ENCODE results near the gene PLSCR4.

The PLSCR4 gene

GRCh38 chr3:146189519-146190173 is 61.3 kb downstream of the PLSCR4 start:
- DNase-seq: peak; percentile 50 to 66 (median 55)

GRCh38 chr3:146187334-146187950 is 63.5 kb downstream of the PLSCR4 start:
- peak; percentile 28 to 46 (median 30) for DNase-seq

DNA sequence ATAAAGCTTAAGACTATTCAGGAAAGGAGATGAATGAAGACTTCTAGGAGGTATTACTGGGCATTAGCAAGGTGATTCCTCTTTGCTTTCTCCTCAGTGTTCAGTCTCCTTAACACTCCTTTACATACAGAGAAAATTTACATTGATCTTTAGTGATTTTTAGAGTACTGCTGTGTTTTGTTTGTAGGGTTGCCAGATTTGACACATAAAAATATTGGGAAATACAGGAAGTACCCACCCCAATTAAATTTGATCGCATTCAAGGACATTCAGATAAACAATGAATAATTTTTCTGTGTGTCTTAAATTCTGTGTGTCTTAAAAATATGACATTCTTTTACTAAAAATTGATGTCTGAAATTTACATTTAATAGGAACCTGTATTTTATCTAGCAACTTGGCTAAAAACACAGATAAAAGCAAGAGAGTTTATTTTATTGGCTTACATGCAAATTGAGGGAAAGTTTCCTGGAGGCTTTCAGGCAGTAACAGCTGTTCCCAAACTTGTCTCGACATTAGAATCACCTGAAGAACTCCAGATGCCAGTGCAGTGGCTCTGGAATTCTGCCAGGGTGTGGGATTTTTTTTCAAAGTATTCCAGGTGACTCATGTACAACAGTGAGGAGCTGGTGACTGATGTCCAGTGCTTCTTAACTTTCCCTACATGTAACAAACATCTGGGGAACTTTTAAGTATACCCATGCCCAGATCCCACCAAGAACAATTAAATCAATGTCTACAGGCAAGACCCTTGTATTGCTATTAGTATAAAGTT is 66.5 kb downstream of the PLSCR4 start:
- no peak for DNase-seq

- no peak for DNase-seq
These were observed 69.7 kb downstream of the PLSCR4 start for GRCh38 chr3:146181216-146181615.

DNA sequence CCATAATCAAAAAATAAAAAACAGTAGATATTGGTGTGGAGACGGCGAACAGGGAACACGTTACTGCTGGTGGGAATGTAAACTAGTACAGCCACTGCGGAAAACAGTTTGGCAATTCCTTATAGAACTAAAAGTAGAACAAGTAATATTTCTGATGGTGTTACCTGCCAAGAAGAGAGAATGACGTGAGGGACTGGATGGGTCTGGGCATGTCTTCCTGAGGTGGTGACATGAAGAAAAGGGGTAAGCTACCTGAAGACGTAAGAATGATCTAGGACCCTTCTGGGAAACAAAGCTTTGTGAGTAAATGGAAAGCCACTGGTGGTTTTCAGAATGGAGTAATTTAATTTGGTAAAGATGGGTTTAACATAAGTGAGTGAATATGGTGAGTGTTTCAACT is 70.5 kb downstream of the PLSCR4 start:
- no peak for DNase-seq

DNA sequence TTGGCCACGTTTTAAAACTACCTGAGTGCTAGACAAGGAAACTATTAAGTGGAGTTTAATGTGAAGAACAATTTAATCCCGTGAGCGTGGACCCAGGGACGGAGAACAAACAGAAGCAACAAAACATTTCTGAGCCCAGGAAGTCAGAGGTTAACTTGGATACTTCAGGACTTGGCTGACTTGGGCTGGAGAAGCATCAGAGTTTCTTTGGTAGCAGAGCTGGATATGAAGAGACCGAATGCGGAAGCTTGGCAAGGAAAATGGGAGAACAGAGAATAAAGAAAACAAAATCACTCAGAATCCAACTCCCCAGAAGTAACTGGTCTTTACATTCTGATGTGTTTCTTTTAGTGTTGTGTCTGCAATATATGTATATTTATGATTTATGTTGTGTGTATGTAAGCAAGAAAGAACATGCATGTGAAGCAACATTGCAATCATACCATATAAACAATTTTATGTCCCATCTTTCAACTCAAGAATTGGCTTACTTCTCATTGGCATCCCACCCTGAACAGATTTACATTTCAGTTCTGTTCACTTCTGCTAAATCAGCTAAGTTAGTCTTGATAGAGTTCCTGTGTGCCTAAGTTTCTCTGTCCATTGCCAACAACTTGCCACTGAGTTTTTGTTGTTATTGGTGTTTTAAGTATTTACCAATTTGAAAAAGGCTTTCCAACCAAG is 72.8 kb downstream of the PLSCR4 start:
- no peak for DNase-seq

DNA sequence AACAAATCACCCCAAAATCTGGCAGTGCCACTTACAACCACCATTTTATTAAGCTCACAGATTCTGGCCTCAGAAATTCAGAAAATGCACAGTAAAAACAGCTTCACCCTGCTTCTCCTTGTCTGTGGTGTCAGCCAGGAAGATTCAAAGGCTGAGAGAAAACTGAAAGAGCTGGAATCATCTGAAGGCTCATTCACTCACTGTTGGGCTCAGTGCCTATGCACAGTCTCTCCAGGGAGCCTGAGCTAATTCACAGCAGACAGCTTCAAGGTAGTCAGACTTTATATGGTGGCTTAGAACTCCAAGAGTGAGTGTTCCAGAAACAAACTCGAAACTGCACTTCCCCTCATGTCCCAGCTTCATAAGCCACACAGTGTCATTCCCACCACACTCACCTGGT is 73.4 kb downstream of the PLSCR4 start:
- no peak for DNase-seq

- DNase-seq: no peak
These were observed 73.8 kb downstream of the PLSCR4 start for GRCh38 chr3:146177072-146177471.

DNA sequence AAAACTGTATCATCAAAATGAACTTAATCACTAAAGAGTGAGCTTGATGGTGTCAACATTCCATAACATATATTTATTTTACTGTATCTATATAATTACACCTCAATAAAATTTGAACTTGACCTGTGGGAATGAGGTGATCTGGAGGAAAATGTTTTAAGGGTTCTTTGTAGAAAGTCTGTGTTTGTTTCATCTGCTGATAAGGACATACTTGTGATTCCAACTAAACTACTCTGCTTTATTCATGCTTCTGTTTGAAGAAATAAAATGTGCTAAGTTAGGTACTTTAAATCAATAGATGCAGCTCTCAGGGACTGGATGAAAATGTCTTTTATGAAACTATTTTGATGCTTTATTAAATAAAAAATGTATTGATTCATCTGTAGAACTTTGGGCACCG is 78.3 kb downstream of the PLSCR4 start:
- DNase-seq: no peak

GRCh38 chr3:146170591-146170990 is 80.3 kb downstream of the PLSCR4 start:
- no peak for DNase-seq

DNA sequence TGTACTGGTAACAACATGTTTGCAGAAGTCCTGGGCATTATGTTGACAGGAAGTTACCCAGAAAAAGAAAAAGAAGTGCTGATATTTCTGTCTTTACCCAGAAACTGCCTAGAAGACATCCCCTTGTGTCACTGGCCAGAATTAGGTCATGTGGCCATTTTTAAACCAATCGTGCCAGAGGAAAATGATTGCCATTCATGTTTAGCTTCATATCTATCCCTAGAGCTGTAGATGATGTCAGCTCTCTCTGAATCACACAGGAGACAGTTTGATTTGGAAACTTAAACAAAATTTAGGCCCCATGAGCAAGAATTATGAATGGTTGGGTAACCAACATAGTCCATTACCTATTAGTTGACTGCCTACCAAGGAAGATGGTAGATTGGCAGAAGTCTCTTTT is 81.0 kb downstream of the PLSCR4 start:
- DNase-seq: peak; percentile 2 to 20 (median 19)

GRCh38 chr3:146166826-146167225 is 84.1 kb downstream of the PLSCR4 start:
- no peak for DNase-seq

- DNase-seq: no peak
These were observed 84.5 kb downstream of the PLSCR4 start for GRCh38 chr3:146166415-146166821.

DNA sequence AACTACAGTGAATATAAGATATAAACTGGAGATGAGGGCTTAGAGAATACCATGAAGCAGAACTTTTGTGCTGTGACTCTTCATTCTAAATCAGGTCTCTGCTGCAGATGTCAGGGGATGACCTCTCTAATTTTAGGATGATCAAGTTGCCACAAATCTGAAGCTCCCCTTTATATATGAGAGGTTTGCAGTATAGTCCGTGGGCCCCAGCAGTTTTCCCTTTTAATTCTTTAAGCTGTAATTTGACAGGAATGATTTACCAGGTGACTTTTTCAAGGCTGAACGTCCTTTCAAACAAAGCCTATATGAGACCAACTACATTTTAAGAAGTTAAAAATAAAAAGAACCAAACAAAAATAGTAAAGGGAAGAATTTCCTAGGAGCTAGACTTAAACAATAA is 85.0 kb downstream of the PLSCR4 start:
- no peak for DNase-seq

- DNase-seq: no peak
These were observed 85.7 kb downstream of the PLSCR4 start for GRCh38 chr3:146164971-146165769.

DNA sequence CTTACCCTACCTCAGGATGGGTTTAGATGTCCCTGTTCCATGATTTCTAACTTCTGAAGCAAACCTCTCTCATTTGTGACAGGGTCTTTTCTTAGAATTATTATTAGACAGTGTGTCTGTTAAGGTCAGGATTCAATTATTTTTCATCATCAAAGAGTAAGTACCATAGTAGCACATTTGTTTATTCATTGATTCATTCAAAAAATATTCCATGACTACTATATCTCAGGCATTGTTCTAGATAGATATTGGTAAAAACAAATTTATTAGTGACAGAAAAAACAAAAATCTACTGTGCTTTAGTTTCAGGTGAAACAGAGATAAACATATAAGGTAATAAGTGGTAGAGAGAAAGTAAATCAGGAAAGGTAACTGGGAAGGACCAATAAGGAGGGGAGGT is 86.4 kb downstream of the PLSCR4 start:
- DNase-seq: no peak

DNA sequence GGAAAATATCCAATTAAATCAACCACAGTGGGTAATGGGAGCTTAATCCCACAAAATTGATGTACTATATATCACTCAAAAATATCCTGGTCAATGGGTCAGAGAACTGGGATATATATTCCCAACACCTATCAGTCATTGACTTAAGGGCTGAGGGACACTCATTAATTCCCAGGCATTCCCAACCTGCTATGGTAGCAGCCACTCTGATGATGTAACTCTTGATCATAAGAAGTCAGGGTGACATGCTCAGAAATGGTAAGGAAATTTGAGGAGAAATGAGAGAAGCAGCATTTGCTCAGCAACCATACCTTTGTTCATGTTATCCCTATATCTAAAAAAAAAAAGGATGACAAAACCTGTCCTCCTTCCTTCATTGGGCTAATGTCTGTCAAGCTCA is 86.8 kb downstream of the PLSCR4 start:
- DNase-seq: no peak

DNA sequence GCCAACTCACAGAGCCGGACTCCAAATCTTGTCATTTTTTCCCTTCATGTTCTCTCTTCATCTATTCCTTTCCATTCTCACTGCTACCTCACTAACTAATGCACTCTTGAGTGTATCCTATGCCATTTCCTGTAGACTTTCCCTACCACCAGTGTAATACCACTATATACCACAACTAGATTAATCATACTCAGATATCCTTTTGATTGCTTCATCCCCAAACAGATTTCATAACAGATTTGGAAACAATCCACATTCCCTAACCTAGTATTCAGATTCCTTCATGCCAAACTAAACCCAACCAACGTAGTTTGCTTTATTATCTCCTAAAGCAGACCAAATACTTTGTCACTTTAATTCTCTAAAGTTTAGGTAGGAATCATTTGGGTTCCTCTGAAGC is 87.3 kb downstream of the PLSCR4 start:
- peak; percentile 9 to 45 (median 42) for DNase-seq

- no peak for DNase-seq
These were observed 88.3 kb downstream of the PLSCR4 start for GRCh38 chr3:146162561-146162960.

DNA sequence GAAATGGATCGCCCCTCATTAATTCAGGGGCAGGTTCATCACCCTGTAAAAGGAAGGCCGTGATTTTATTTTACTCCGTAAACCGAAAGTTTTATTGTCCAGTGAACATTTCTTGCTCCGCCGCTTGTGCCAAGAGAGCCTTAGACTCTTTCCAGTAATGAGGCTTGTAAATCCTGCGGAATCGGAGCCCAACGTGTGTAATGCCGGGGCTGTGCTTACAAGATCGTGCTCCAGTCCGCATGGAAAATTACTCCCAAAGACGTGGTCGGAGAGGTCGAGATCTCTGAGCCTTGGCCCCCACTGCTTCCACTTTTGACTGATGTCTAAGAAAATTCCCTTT is 89.3 kb downstream of the PLSCR4 start:
- DNase-seq: peak in 2 of 3 donors; percentile 11 to 12

- peak; percentile 61 to 78 (median 64) for DNase-seq
These were observed 89.8 kb downstream of the PLSCR4 start, which contains the start of gene PLOD2 for GRCh38 chr3:146160964-146161662. Gene PLOD2, minus strand, starts transcription at chr3:146161184. Its CDS starts 195 bp downstream, at chr3:146160989.

Data from suppressor macrophage treated with lipopolysaccharide for 1 hour (primary cell).